ENCODE data around the gene TMIGD3. TPM values are rescaled to one million over a fixed set of nuclear protein-coding genes. Genes with fewer than 3 reads are reported as not detected.

TMIGD3 gene
- total RNA-seq, 1 experiment from 2014 or later: not detected

DNA sequence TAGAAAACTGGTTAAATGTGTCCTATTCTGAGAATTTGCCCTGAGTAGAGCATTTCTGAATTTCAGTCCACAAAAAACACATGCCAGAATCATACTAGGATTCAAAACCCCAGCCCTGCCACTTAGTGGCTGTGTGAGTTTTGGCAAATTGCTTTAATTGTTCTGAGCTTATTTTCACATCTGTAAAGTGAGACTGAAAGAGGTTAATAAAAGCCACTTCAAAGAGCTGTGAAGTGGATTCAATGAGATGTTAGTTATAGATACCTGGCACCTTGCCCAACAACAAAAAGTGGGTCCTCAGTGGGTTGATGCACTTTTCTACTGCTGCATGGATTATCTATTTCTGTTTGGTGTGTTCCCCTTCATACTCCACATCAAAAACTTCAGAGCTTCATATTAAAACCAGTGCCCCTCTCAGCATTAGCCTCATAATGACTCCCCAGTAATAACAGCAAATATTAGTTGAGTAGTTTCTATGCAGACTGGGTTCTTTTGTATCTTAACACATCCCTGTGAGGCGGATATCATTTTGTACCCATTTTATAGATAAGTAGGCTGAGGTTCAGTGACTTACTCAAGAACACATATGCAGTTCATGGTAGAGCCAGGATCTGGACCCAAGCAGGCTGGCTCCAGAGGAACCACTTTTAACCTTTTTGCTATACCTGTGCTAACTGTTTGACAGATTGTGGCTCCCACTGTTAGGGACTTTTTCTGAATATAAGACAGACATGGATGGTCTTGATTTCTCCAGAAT lies 14.2 kb upstream of the TMIGD3 start:
- Mint-ChIP-seq H3K27ac (no peak overlapping the region), H3K36me3 (no peaks in the 10 kb centered on the region), H3K27me3 (ENCODE audit: low read depth) (peaks cover 10% of the 10 kb centered on the region), H3K9me3 (peaks cover 8% of the 10 kb centered on the region; the same call in 1 of the 2 replicates), H3K4me3 (no peak overlapping the region), H3K4me1 (peaks cover 11% of the 10 kb centered on the region)
- ChIA-PET CTCF (interaction anchor here (1.1 to 3.7 kb wide), 3 partner anchors 10 to 65 kb away, joined by 3 to 24 read pairs (median 4); no protein-coding TSS in a partner anchor), POLR2A (no interaction called here)
- DNase-seq (ENCODE audit: low spot score) (no peak), ATAC-seq (no peak)
- TF ChIP-seq, protein P1, sequence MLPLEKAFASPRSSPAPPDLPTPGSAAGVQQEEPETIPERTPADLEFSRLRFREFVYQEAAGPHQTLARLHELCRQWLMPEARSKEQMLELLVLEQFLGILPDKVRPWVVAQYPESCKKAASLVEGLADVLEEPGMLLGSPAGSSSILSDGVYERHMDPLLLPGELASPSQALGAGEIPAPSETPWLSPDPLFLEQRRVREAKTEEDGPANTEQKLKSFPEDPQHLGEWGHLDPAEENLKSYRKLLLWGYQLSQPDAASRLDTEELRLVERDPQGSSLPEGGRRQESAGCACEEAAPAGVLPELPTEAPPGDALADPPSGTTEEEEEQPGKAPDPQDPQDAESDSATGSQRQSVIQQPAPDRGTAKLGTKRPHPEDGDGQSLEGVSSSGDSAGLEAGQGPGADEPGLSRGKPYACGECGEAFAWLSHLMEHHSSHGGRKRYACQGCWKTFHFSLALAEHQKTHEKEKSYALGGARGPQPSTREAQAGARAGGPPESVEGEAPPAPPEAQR (CRISPR knock-in tag; IDR thresholded peaks at IDR 0.05): no peak
- TF ChIP-seq SMAD4 (CRISPR knock-in tag; IDR thresholded peaks at IDR 0.05) (no peak), ETV6 (CRISPR knock-in tag; IDR thresholded peaks at IDR 0.05) (no peak), ZNF423 (CRISPR knock-in tag; IDR thresholded peaks at IDR 0.05) (no peak), ZNF138 (CRISPR knock-in tag; conservative IDR thresholded peaks at IDR 0.05) (no peak), ZNF317 (CRISPR knock-in tag; IDR thresholded peaks at IDR 0.05; ENCODE audit: borderline replicate concordance, low read depth) (no peak), MYBL2 (CRISPR knock-in tag; IDR thresholded peaks at IDR 0.05) (no peak), JUN (CRISPR knock-in tag; IDR thresholded peaks at IDR 0.05) (no peak), ELF4 (CRISPR knock-in tag; IDR thresholded peaks at IDR 0.05; ENCODE audit: low read depth) (no peak), ATF1 (CRISPR knock-in tag; IDR thresholded peaks at IDR 0.05) (no peak), GABPB1 (CRISPR knock-in tag; IDR thresholded peaks at IDR 0.05) (no peak), KAT7 (CRISPR knock-in tag; IDR thresholded peaks at IDR 0.05; ENCODE audit: borderline replicate concordance) (no peak), CREM (CRISPR knock-in tag; IDR thresholded peaks at IDR 0.05) (no peak)
- TF ChIP-seq, protein P2, sequence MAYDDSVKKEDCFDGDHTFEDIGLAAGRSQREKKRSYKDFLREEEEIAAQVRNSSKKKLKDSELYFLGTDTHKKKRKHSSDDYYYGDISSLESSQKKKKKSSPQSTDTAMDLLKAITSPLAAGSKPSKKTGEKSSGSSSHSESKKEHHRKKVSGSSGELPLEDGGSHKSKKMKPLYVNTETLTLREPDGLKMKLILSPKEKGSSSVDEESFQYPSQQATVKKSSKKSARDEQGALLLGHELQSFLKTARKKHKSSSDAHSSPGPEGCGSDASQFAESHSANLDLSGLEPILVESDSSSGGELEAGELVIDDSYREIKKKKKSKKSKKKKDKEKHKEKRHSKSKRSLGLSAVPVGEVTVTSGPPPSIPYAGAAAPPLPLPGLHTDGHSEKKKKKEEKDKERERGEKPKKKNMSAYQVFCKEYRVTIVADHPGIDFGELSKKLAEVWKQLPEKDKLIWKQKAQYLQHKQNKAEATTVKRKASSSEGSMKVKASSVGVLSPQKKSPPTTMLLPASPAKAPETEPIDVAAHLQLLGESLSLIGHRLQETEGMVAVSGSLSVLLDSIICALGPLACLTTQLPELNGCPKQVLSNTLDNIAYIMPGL (CRISPR knock-in tag; IDR thresholded peaks at IDR 0.05): no peak
- TF ChIP-seq, protein P3, sequence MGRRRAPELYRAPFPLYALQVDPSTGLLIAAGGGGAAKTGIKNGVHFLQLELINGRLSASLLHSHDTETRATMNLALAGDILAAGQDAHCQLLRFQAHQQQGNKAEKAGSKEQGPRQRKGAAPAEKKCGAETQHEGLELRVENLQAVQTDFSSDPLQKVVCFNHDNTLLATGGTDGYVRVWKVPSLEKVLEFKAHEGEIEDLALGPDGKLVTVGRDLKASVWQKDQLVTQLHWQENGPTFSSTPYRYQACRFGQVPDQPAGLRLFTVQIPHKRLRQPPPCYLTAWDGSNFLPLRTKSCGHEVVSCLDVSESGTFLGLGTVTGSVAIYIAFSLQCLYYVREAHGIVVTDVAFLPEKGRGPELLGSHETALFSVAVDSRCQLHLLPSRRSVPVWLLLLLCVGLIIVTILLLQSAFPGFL (CRISPR knock-in tag; IDR thresholded peaks at IDR 0.05; ENCODE audit: borderline replicate concordance): no peak
- TF ChIP-seq, protein P4, sequence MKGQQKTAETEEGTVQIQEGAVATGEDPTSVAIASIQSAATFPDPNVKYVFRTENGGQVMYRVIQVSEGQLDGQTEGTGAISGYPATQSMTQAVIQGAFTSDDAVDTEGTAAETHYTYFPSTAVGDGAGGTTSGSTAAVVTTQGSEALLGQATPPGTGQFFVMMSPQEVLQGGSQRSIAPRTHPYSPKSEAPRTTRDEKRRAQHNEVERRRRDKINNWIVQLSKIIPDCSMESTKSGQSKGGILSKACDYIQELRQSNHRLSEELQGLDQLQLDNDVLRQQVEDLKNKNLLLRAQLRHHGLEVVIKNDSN (CRISPR knock-in tag; IDR thresholded peaks at IDR 0.05): no peak
- TF ChIP-seq, protein P5, sequence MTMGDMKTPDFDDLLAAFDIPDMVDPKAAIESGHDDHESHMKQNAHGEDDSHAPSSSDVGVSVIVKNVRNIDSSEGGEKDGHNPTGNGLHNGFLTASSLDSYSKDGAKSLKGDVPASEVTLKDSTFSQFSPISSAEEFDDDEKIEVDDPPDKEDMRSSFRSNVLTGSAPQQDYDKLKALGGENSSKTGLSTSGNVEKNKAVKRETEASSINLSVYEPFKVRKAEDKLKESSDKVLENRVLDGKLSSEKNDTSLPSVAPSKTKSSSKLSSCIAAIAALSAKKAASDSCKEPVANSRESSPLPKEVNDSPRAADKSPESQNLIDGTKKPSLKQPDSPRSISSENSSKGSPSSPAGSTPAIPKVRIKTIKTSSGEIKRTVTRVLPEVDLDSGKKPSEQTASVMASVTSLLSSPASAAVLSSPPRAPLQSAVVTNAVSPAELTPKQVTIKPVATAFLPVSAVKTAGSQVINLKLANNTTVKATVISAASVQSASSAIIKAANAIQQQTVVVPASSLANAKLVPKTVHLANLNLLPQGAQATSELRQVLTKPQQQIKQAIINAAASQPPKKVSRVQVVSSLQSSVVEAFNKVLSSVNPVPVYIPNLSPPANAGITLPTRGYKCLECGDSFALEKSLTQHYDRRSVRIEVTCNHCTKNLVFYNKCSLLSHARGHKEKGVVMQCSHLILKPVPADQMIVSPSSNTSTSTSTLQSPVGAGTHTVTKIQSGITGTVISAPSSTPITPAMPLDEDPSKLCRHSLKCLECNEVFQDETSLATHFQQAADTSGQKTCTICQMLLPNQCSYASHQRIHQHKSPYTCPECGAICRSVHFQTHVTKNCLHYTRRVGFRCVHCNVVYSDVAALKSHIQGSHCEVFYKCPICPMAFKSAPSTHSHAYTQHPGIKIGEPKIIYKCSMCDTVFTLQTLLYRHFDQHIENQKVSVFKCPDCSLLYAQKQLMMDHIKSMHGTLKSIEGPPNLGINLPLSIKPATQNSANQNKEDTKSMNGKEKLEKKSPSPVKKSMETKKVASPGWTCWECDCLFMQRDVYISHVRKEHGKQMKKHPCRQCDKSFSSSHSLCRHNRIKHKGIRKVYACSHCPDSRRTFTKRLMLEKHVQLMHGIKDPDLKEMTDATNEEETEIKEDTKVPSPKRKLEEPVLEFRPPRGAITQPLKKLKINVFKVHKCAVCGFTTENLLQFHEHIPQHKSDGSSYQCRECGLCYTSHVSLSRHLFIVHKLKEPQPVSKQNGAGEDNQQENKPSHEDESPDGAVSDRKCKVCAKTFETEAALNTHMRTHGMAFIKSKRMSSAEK (CRISPR knock-in tag; IDR thresholded peaks at IDR 0.05; ENCODE audit: borderline replicate concordance): no peak
- TF ChIP-seq, protein P6, sequence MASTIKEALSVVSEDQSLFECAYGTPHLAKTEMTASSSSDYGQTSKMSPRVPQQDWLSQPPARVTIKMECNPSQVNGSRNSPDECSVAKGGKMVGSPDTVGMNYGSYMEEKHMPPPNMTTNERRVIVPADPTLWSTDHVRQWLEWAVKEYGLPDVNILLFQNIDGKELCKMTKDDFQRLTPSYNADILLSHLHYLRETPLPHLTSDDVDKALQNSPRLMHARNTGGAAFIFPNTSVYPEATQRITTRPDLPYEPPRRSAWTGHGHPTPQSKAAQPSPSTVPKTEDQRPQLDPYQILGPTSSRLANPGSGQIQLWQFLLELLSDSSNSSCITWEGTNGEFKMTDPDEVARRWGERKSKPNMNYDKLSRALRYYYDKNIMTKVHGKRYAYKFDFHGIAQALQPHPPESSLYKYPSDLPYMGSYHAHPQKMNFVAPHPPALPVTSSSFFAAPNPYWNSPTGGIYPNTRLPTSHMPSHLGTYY (CRISPR knock-in tag; IDR thresholded peaks at IDR 0.05): no peak
- TF ChIP-seq, protein P7, sequence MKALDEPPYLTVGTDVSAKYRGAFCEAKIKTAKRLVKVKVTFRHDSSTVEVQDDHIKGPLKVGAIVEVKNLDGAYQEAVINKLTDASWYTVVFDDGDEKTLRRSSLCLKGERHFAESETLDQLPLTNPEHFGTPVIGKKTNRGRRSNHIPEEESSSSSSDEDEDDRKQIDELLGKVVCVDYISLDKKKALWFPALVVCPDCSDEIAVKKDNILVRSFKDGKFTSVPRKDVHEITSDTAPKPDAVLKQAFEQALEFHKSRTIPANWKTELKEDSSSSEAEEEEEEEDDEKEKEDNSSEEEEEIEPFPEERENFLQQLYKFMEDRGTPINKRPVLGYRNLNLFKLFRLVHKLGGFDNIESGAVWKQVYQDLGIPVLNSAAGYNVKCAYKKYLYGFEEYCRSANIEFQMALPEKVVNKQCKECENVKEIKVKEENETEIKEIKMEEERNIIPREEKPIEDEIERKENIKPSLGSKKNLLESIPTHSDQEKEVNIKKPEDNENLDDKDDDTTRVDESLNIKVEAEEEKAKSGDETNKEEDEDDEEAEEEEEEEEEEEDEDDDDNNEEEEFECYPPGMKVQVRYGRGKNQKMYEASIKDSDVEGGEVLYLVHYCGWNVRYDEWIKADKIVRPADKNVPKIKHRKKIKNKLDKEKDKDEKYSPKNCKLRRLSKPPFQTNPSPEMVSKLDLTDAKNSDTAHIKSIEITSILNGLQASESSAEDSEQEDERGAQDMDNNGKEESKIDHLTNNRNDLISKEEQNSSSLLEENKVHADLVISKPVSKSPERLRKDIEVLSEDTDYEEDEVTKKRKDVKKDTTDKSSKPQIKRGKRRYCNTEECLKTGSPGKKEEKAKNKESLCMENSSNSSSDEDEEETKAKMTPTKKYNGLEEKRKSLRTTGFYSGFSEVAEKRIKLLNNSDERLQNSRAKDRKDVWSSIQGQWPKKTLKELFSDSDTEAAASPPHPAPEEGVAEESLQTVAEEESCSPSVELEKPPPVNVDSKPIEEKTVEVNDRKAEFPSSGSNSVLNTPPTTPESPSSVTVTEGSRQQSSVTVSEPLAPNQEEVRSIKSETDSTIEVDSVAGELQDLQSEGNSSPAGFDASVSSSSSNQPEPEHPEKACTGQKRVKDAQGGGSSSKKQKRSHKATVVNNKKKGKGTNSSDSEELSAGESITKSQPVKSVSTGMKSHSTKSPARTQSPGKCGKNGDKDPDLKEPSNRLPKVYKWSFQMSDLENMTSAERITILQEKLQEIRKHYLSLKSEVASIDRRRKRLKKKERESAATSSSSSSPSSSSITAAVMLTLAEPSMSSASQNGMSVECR (CRISPR knock-in tag; IDR thresholded peaks at IDR 0.05; ENCODE audit: borderline replicate concordance): no peak
- TF ChIP-seq, protein P8, sequence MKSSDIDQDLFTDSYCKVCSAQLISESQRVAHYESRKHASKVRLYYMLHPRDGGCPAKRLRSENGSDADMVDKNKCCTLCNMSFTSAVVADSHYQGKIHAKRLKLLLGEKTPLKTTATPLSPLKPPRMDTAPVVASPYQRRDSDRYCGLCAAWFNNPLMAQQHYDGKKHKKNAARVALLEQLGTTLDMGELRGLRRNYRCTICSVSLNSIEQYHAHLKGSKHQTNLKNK (CRISPR knock-in tag; IDR thresholded peaks at IDR 0.05): no peak
